ENCODE results near the gene PRMT7. TPM values are rescaled to one million over a fixed set of nuclear protein-coding genes. Genes with fewer than 3 reads are reported as not detected.

Gene PRMT7
- total and polyA plus RNA-seq, 2 of the 8 experiments (the other 6 are each of a cell fraction or from before 2014, with no cell fraction given): 48.2 to 49.3 TPM

DNA sequence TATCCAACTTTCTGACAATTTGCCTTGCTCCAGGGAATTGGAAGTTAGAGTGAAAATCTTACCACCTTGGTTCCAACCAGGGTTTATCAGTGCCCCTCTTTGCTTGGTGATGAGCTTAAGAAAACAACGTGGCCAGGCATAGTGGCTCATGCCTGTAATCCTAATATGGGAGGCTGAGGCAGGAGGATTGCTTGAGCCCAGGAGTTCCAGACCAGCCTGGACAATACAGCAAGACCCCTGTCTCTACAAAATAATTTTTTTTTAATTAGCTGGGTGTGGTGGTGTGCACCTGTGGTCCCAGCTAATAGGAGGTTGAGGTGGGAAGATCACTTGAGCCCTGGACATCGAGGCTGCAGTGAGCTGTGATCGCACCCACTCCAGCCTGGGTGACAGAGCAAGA is 25.1 kb upstream of the PRMT7 start:
- no peak for TF ChIP-seq SAP30 (IDR thresholded peaks at IDR 0.05; ENCODE audit: insufficient read depth, insufficient replicate concordance, low read length)
- no peak for TF ChIP-seq TCF12 (IDR thresholded peaks at IDR 0.05; ENCODE audit: low read depth, low read length)
- no peak for TF ChIP-seq SP4 (IDR thresholded peaks at IDR 0.05; ENCODE audit: low read length)
- Histone ChIP-seq H3K79me2 (ENCODE audit: control insufficient read depth in 1 of 2, insufficient read depth in 2 of 2, low read length in 2 of 2) (no peaks in the 10 kb centered on the region), H2BK12ac (ENCODE audit: low read depth, low read length) (no peak overlapping the region), H3K27ac (ENCODE audit: low read depth, low read length) (no peak overlapping the region), H2BK120ac (replicated peaks; ENCODE audit: low read depth, low read length) (no peak overlapping the region), H4K20me1 (replicated peaks in 1 of 2; ENCODE audit: control insufficient read depth in 1 of 2, insufficient read depth in 2 of 2, low read length in 2 of 2) (peaks cover 2 to 15% of the 10 kb centered on the region in 2 experiments), H3K4me1 (replicated peaks in 1 of 4; ENCODE audit: control insufficient read depth in 3 of 4, insufficient read depth in 4 of 4, low read length in 3 of 4) (no peaks in the 10 kb centered on the region), H4K91ac (replicated peaks; ENCODE audit: insufficient read length, low read length) (no peak overlapping the region), H2BK5ac (ENCODE audit: low read depth, low read length) (no peak overlapping the region), H2AFZ (ENCODE audit: low read length) (no peak overlapping the region), H3K4me3 (ENCODE audit: extremely low read depth in 1 of 4, insufficient read depth in 2 of 4, low read depth in 3 of 4, low read length in 4 of 4) (no peak overlapping the region), H3K36me3 (ENCODE audit: control insufficient read depth in 2 of 4, insufficient read depth in 4 of 4, low read length in 3 of 4) (peaks cover 0 to 3% (median 0%) of the 10 kb centered on the region in 4 experiments; a peak in 2 of 8 replicates), H3K23me2 (ENCODE audit: low read depth, low read length) (no peaks in the 10 kb centered on the region; the same call in 1 of the 2 replicates), H4K5ac (ENCODE audit: insufficient read length, low read depth, low read length) (no peak overlapping the region), H3K79me1 (ENCODE audit: low read depth, low read length) (0 out of 2 replicates have a peak, but pooled peaks cover 3% of the 10 kb centered on the region), H4K8ac (ENCODE audit: extremely low read depth, insufficient read depth, low read length) (no peak overlapping the region), H2BK20ac (ENCODE audit: low read length) (no peak overlapping the region), H3K4ac (replicated peaks; ENCODE audit: insufficient read length, low read depth, low read length) (no peak overlapping the region), H2AK5ac (ENCODE audit: low read depth, low read length) (no peak overlapping the region), H3K14ac (ENCODE audit: insufficient read length) (no peak overlapping the region), H3K9ac (replicated peaks in 1 of 4; ENCODE audit: extremely low read depth in 1 of 4, low read depth in 3 of 4, low read length in 3 of 4) (no peak overlapping the region), H2BK15ac (ENCODE audit: low read length) (no peak overlapping the region), H3K23ac (ENCODE audit: insufficient read length) (no peak overlapping the region), H3K56ac (replicated peaks; ENCODE audit: insufficient read length, low read depth, low read length) (no peak overlapping the region), H3K4me2 (ENCODE audit: insufficient read depth in 1 of 2, low read depth in 2 of 2, low read length in 2 of 2) (no peak overlapping the region), H3K18ac (ENCODE audit: extremely low read depth, low read length) (no peak overlapping the region), H3K27me3 (replicated peaks in 1 of 4; ENCODE audit: control insufficient read depth in 3 of 4, extremely low read depth in 1 of 4, insufficient read depth in 3 of 4, low read length in 3 of 4) (no peaks in the 10 kb centered on the region), H3K9me3 (ENCODE audit: insufficient read depth in 2 of 2, low read depth in 1 of 2, low read length in 1 of 2) (no peaks in the 10 kb centered on the region)
- ChIA-PET POLR2A (ENCODE audit: partially characterized antibody) (interaction anchor here (2.4 to 4.9 kb wide), 3 partner anchors 14 to 26 kb away, joined by 9 to 19 read pairs (median 11); partner anchors contain the start of genes PRMT7, SLC7A6 and SLC7A6OS), CTCF (ENCODE audit: partially characterized antibody) (interaction anchor here (0.7 to 20.4 kb wide), 8 partner anchors 9 to 344 kb away, joined by 3 to 233 read pairs (median 6); partner anchors contain the start of gene SLC7A6)
- 75% methylated on average over 2 of the region's 3 CpGs; no CpG with 5 or more reads in 1 of the 2 experiments for WGBS, 2 experiments (ENCODE audit: extremely low coverage in 1 of 2, insufficient coverage in 1 of 2, insufficient read length in 1 of 2, insufficient replicate concordance in 2 of 2, low coverage in 1 of 2, low lambda C conversion rate in 2 of 2, missing lambda C conversion rate in 1 of 2)
- FAIRE-seq (no peak), DNase-seq (ENCODE audit: low read depth in 1 of 2, low spot score in 2 of 2) (no peak)
